IPS DF 6.9 (cell line): ENCODE data around the gene PTPRN2.

Experiments used
- DNase-seq: peaks from one replicate; pipeline ENCODE4 v3.0.0-alpha.2; 2013; ENCODE audit warnings: low read depth, low spot score
- H3K27ac ChIP-seq: one replicate; pipeline ENCODE4 v1.5.1; 2013; ENCODE audit warnings: low read length, control low read depth
- H3K27me3 ChIP-seq: 2 replicates; pipeline ENCODE4 v1.6.1; 2013; ENCODE audit warnings: mild to moderate bottlenecking, low read length; ENCODE audit not compliant: control insufficient read depth, insufficient read depth
- H3K36me3 ChIP-seq: 2 replicates; pipeline ENCODE4 v1.6.1; 2013; ENCODE audit warnings: low read length; ENCODE audit not compliant: control insufficient read depth, insufficient read depth
- H3K4me1 ChIP-seq: 2 replicates; pipeline ENCODE4 v1.6.1; 2013; ENCODE audit warnings: low read length; ENCODE audit not compliant: control insufficient read depth, insufficient read depth
- H3K4me3 ChIP-seq: 2 replicates; pipeline ENCODE4 v1.5.1; 2013; ENCODE audit warnings: mild to moderate bottlenecking, low read length
- H3K9me3 ChIP-seq: 2 replicates; pipeline ENCODE4 v1.6.1; 2013; ENCODE audit warnings: low read length, inconsistent platforms; ENCODE audit not compliant: control insufficient read depth, insufficient read depth
- WGBS: extraction: QIAGEN DNeasy Blood & Tissue Kit; methylation state at CpG from one replicate; pipeline ENCODE4 v1.1.7; 2013; ENCODE audit warnings: mixed read lengths, missing lambda C conversion rate; ENCODE audit not compliant: insufficient read length, insufficient coverage; 5-methylcytosine and 5-hydroxymethylcytosine counted together

The PTPRN2 gene

DNA sequence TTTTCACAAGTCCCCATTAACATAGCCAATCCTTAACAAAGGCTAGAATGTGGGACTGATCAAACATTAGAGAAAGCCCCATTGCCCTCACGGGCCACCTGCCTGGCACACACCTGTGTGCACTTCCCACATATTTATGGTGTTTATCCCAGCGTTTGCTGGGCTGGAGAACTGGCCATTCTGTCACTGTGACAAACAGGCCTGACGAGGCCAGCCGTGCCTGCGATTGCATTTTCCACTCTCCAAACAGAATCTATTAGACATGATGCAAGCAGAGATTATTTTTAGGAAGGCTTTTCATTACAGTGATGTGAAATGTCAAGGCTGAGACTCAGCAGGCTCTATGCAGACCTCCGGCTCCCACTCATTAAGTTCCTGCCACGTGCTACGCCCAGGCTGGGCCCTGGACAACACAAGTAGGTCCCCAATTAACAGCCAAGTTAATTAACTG lies 20.4 kb downstream of the PTPRN2 start:
- WGBS, result no CpG with 5 or more reads among the region's 8 CpGs
- Histone ChIP-seq H3K4me3 (no peak overlapping the region), H3K27ac (no peak overlapping the region), H3K4me1 (no peaks in the 10 kb centered on the region), H3K36me3 (no peaks in the 10 kb centered on the region), H3K9me3 (peaks cover 24% of the 10 kb centered on the region), H3K27me3 (no peaks in the 10 kb centered on the region)
- no peak for DNase-seq

DNA sequence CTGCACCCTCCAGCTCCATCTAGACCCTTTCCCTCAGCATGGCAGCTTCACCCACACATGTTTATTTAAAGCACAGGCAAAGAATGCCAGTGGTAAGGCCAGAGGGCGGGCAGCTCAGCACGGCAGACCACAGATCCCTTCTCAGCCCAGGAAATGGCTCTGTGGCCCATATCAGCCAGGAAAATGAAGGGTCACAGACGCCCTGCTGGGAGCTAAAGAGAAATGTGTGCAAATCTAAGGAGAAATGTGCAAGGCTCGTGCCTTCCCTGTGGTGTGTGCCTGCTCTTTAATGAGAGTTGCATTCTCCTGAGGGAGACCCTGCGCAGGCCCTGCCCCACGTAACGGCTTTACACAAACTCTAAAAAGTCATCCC lies 23.0 kb downstream of the PTPRN2 start:
- peaks cover 34% of the 10 kb centered on the region for H3K9me3 ChIP-seq
- no peaks in the 10 kb centered on the region for H3K4me1 ChIP-seq
- H3K4me3 ChIP-seq, result no peak overlapping the region
- no peaks in the 10 kb centered on the region for H3K27me3 ChIP-seq
- DNase-seq, result no peak
- H3K27ac ChIP-seq, result no peak overlapping the region
- no peaks in the 10 kb centered on the region for H3K36me3 ChIP-seq
- WGBS, result no CpG with 5 or more reads among the region's 7 CpGs

DNA sequence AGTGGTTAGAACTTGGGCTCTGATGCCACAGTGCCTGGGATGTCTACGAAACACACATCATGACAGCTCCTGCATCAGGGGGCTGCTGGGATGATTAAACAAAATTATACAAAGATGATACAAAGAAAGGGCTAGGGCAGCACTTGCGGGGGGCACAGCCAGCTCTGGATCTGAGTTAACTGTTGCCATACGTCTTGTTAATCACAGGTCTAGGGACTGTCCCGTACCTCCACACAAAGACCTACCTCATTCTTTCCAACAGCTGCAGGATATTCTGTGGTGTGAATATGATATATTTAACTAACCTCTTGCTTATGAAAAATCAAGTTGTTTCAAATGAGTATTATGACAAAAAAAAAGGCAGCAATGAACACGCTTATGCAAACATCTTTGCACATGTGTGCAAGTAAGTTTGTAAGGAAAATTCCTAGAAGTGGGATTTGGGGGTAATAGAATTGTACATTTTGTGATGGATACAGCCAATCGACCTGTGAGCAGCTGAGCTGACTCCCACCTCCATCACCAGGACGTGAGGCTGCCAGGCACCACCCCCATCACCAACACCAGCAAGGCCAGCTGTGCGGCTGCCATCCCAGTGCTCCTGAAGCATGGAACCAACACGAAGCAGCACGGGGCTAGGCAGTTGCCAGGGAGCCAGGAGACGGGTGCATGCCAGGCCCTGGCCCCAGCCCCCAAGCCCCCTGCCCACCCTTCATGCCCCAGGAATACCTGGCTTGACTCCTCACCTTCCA lies 23.5 kb downstream of the PTPRN2 start:
- WGBS, result no CpG with 5 or more reads among the region's 11 CpGs
- no peaks in the 10 kb centered on the region for H3K36me3 ChIP-seq
- H3K27me3 ChIP-seq, result no peaks in the 10 kb centered on the region
- no peak for DNase-seq
- H3K4me3 ChIP-seq, result no peak overlapping the region
- peaks cover 35% of the 10 kb centered on the region for H3K9me3 ChIP-seq
- H3K27ac ChIP-seq, result no peak overlapping the region
- H3K4me1 ChIP-seq, result no peaks in the 10 kb centered on the region

- H3K27ac ChIP-seq, result no peak overlapping the region
Observed at GRCh38 chr7:158563051-158563450, 24.6 kb downstream of the PTPRN2 start.

DNA sequence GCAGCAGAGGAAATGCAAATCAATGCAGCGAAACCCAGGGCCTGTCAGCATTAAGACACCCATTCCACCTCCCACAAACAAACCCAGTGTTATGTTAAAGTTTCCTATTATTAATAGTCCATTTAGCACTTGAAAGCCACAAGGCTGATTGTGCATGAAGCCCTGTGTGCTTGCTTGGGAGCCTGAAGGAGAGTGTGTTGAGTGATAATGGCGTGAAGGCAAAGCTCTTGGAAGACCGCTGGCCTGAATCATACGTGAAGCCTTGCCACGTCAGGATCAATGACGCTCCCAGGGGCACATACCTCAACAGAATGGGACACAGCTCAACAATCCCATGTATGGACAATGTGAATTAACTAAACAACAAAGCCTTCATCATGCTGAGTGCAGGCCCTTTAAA lies 25.1 kb downstream of the PTPRN2 start:
- Histone ChIP-seq H3K9me3 (peaks cover 38% of the 10 kb centered on the region), H3K27me3 (no peaks in the 10 kb centered on the region), H3K4me3 (no peak overlapping the region), H3K4me1 (no peaks in the 10 kb centered on the region), H3K27ac (no peak overlapping the region), H3K36me3 (no peaks in the 10 kb centered on the region)
- WGBS, result no CpG with 5 or more reads among the region's 6 CpGs
- DNase-seq, result no peak

More at GRCh38 chr7:158563051-158563450, 24.6 kb downstream of the PTPRN2 start:
- Histone ChIP-seq H3K9me3 (peaks cover 38% of the 10 kb centered on the region), H3K27me3 (no peaks in the 10 kb centered on the region), H3K4me3 (no peak overlapping the region), H3K36me3 (no peaks in the 10 kb centered on the region), H3K4me1 (no peaks in the 10 kb centered on the region)
- WGBS, result no CpG with 5 or more reads among the region's 13 CpGs
- no peak for DNase-seq

DNA sequence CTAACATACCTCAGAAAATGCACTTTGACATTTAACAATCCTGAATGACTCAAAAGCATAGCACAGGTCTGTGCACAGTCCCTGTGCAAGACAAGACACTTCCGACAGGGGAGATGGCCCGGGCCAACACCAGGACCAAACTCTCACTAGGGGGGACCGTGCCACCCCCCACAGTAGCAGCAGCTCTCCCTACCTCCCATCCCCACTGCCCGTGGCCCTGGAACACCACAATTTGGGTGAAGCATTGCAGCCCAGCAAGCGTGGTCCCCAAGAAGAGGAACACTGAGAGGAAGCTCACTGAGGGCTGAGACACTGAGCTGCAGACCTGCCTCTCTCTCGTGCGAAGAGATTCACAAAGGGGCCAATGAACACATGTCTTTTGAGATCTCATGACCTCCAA lies 26.0 kb downstream of the PTPRN2 start:
- no peak for DNase-seq
- Histone ChIP-seq H3K27ac (no peak overlapping the region), H3K4me3 (no peak overlapping the region), H3K9me3 (peaks cover 37% of the 10 kb centered on the region), H3K36me3 (no peaks in the 10 kb centered on the region), H3K4me1 (no peaks in the 10 kb centered on the region), H3K27me3 (no peaks in the 10 kb centered on the region)
- WGBS, result no CpG with 5 or more reads among the region's 7 CpGs

GRCh38 chr7:158560386-158560785 lies 27.2 kb downstream of the PTPRN2 start:
- Histone ChIP-seq H3K27me3 (no peaks in the 10 kb centered on the region), H3K36me3 (no peaks in the 10 kb centered on the region; the same call in 1 of the 2 replicates), H3K4me3 (no peak overlapping the region), H3K4me1 (no peaks in the 10 kb centered on the region), H3K9me3 (peaks cover 38% of the 10 kb centered on the region), H3K27ac (no peak overlapping the region)
- WGBS, result no CpG with 5 or more reads among the region's 12 CpGs
- DNase-seq, result no peak

DNA sequence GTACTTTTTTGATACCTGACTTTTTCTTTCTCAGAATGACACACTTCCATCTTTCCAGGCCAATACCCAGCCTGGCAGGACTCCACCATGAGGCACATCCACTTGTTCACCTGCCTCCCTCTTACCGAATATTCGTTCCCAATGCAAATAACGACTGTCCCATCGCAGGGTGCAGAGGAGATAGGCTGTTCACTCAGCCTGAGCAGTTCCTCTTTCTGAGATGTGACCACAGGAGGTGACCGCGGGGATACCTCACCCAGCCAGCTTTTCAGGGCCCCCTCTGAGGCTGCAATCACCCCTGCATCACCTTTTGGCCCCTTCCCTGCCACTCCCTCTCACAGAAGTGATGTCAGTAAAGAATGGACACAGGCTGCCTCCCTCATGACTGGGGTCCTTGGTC lies 28.3 kb downstream of the PTPRN2 start:
- H3K4me3 ChIP-seq, result no peak overlapping the region
- no peaks in the 10 kb centered on the region; the same call in 1 of the 2 replicates for H3K36me3 ChIP-seq
- DNase-seq, result no peak
- peaks cover 38% of the 10 kb centered on the region for H3K9me3 ChIP-seq
- no peaks in the 10 kb centered on the region for H3K27me3 ChIP-seq
- H3K27ac ChIP-seq, result no peak overlapping the region
- no CpG with 5 or more reads among the region's 6 CpGs for WGBS
- no peaks in the 10 kb centered on the region for H3K4me1 ChIP-seq

DNA sequence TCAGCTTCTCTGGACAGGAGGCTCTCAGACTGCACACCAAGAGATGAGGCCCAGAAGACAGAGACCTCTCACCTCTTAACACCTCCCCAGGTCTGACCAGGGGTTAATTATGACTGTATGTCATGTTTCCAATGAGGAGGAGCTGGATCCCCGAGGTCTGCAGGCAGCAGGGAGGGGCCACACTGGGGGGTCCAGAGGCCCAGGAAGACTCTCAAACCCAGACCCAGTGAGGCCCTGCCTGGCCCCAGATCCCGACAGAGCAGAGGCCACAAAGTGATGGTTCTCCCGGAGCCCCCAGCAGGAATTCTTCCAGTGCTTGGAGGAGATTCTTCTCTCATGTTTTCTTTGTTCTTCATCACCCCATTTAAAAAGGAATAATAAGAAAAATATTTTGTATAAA lies 28.8 kb downstream of the PTPRN2 start:
- DNase-seq, result no peak
- Histone ChIP-seq H3K9me3 (peaks cover 38% of the 10 kb centered on the region), H3K4me1 (no peaks in the 10 kb centered on the region), H3K27me3 (no peaks in the 10 kb centered on the region), H3K4me3 (no peak overlapping the region), H3K27ac (no peak overlapping the region), H3K36me3 (no peaks in the 10 kb centered on the region; the same call in 1 of the 2 replicates)
- WGBS, result no CpG with 5 or more reads among the region's 3 CpGs

DNA sequence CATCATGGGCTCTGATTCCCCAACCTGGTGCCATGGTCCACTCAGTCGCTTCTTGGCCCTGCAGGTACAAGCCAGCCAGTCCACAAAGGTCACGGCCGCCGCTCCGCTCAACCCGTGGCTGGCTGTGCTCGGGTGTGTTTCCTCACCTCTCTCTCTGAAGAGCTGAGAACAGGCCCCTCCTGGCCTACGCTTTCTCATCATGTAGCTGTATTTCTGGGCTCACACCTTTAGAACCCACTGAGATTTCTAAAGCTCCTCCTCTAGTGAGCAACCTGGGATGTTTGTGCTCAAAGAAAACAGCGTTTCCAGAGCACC lies 30.2 kb downstream of the PTPRN2 start:
- no CpG with 5 or more reads among the region's 9 CpGs for WGBS
- no peak overlapping the region for H3K4me3 ChIP-seq
- H3K27me3 ChIP-seq, result no peaks in the 10 kb centered on the region
- H3K9me3 ChIP-seq, result peaks cover 38% of the 10 kb centered on the region
- no peaks in the 10 kb centered on the region; the same call in 1 of the 2 replicates for H3K36me3 ChIP-seq
- no peaks in the 10 kb centered on the region for H3K4me1 ChIP-seq
- no peak for DNase-seq
- no peak overlapping the region for H3K27ac ChIP-seq
